Measurements from ENCODE around the gene PEX14.

PEX14 gene

GRCh38 chr1:10457875-10458274 lies 16.9 kb upstream of the PEX14 start:
- Mint-ChIP-seq H3K36me3 (ENCODE audit: low read depth) (peaks cover 37% of the 10 kb centered on the region), H3K4me1 (peaks cover 6% of the 10 kb centered on the region), H3K4me3 (no peak overlapping the region), H3K27me3 (ENCODE audit: low read depth) (no peaks in the 10 kb centered on the region), H3K9me3 (no peaks in the 10 kb centered on the region), H3K27ac (no peak overlapping the region)
- TF ChIP-seq CTCF (IDR thresholded peaks at IDR 0.05; ENCODE audit: unreplicated experiment in 3 of 3), result no peak

- TF ChIP-seq CTCF (IDR thresholded peaks at IDR 0.05; ENCODE audit: unreplicated experiment in 3 of 3), result no peak
- Mint-ChIP-seq H3K4me3 (no peak overlapping the region), H3K36me3 (ENCODE audit: low read depth) (peaks cover 44% of the 10 kb centered on the region), H3K4me1 (peaks cover 6% of the 10 kb centered on the region), H3K9me3 (no peaks in the 10 kb centered on the region), H3K27me3 (ENCODE audit: low read depth) (no peaks in the 10 kb centered on the region), H3K27ac (peak overlapping the region in 1 of 3 experiments; percentile 21)
Observed at GRCh38 chr1:10459184-10459583, 15.6 kb upstream of the PEX14 start.

GRCh38 chr1:10467078-10467477 lies 7.7 kb upstream of the PEX14 start:
- H3K36me3 Mint-ChIP-seq (ENCODE audit: low read depth), result peaks cover 46% of the 10 kb centered on the region
- H3K4me1 Mint-ChIP-seq, result no peaks in the 10 kb centered on the region
- H3K27ac Mint-ChIP-seq, result no peak overlapping the region
- no peaks in the 10 kb centered on the region for H3K9me3 Mint-ChIP-seq
- no peaks in the 10 kb centered on the region for H3K27me3 Mint-ChIP-seq (ENCODE audit: low read depth)
- TF ChIP-seq CTCF (IDR thresholded peaks at IDR 0.05; ENCODE audit: unreplicated experiment in 3 of 3), result no peak
- H3K4me3 Mint-ChIP-seq, result no peak overlapping the region

- Mint-ChIP-seq H3K27ac (no peak overlapping the region), H3K27me3 (ENCODE audit: low read depth) (no peaks in the 10 kb centered on the region), H3K4me1 (peaks cover 16% of the 10 kb centered on the region), H3K36me3 (ENCODE audit: low read depth) (peaks cover 23% of the 10 kb centered on the region), H3K4me3 (no peak overlapping the region), H3K9me3 (no peaks in the 10 kb centered on the region)
- TF ChIP-seq CTCF (IDR thresholded peaks at IDR 0.05; ENCODE audit: unreplicated experiment in 3 of 3), result no peak
Observed at GRCh38 chr1:10470043-10470442, 4.7 kb upstream of the PEX14 start.

GRCh38 chr1:10471411-10472219 lies 3.1 kb upstream of the PEX14 start:
- H3K36me3 Mint-ChIP-seq (ENCODE audit: low read depth), result peaks cover 19% of the 10 kb centered on the region
- H3K27me3 Mint-ChIP-seq (ENCODE audit: low read depth), result no peaks in the 10 kb centered on the region
- no peaks in the 10 kb centered on the region for H3K9me3 Mint-ChIP-seq
- peaks cover 29% of the 10 kb centered on the region for H3K4me1 Mint-ChIP-seq
- no peak for TF ChIP-seq CTCF (IDR thresholded peaks at IDR 0.05; ENCODE audit: unreplicated experiment in 3 of 3)
- H3K4me3 Mint-ChIP-seq, result peak overlapping the region; percentile 91 to 99 (median 94)
- peak overlapping the region; percentile 92 to 98 (median 94) for H3K27ac Mint-ChIP-seq
